ENCODE results near the gene TMEM54. TPM values are rescaled to one million over a fixed set of nuclear protein-coding genes. Genes with fewer than 3 reads are reported as not detected.

The TMEM54 gene
- total and polyA plus RNA-seq, 2 experiments from 2014 or later, result 33.7 to 60.4 TPM

DNA sequence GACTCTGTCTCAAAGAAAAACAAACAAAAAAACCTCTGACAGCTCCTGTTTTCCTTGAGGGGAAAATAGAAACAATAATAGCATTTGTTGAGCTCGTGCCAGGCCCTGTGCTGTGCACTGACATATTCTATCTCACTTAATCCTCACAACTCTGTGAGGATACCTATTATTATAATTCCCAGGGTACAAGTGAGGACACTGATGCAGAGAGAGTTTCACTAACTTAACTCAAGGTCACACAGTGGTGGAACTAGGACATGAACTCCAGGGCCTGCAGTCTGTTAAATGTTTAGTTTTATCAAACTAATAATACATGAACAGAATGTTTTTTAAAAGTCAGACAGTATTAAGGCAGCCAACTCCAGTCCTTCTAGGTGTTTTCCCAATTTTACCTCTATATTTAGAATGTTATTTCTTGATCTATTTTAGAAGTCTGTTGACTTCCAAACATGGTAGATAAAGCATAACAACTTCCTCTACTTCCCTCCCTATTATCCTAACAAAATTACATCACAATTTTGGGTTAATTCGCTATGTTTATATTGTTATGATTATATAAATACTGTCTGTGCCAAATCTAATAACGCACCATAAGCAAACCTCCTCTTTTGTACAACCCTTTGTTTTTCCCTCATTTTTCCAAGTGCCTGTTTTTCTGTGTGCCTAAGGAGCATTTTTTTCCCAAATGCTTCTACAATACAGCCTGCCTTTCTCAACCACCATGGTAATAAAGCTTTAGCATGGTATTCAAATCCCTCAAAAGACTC lies 35.4 kb downstream of the TMEM54 start:
- H3K4me1 ChIP-seq (ENCODE audit: insufficient read depth), result peaks cover 6% of the 10 kb centered on the region; the same call in 1 of the 2 replicates
- no peaks in the 10 kb centered on the region for H3K79me2 ChIP-seq (ENCODE audit: insufficient read depth)
- 93 to 94% methylated on average over 3 of the region's 3 CpGs for WGBS, 2 experiments (ENCODE audit: low coverage in 1 of 2, low lambda C conversion rate in 2 of 2, missing lambda C conversion rate in 2 of 2)
- in situ Hi-C loops (cut with MboI), result no loop called here
- no peaks in the 10 kb centered on the region for H3K9me2 ChIP-seq (ENCODE audit: insufficient read depth)
- no peaks in the 10 kb centered on the region for H4K20me1 ChIP-seq (ENCODE audit: insufficient read depth)
- no peak overlapping the region for H3K4me2 ChIP-seq (ENCODE audit: unreplicated experiment)
- no peak overlapping the region for H3K4me3 ChIP-seq
- H3K9ac ChIP-seq, result no peak overlapping the region
- H2AFZ ChIP-seq, result no peak overlapping the region
- H3F3A ChIP-seq (ENCODE audit: insufficient read depth), result no peaks in the 10 kb centered on the region
- TF ChIP-seq EZH2 (IDR thresholded peaks at IDR 0.05; ENCODE audit: insufficient read depth, poor library complexity, severe bottlenecking), result no peak
- TF ChIP-seq EZH2phosphoT487 (IDR thresholded peaks at IDR 0.05; ENCODE audit: insufficient read depth, low read depth), result no peak
- no peaks in the 10 kb centered on the region for H3K27me3 ChIP-seq (replicated peaks; ENCODE audit: insufficient read depth)
- DNase-seq, result no peak
- H3K9me3 ChIP-seq (ENCODE audit: low read depth), result no peaks in the 10 kb centered on the region
- no peaks in the 10 kb centered on the region for H3K36me3 ChIP-seq (ENCODE audit: low read depth)
- H3K27ac ChIP-seq, result no peak overlapping the region

GRCh38 chr1:32864375-32865019 lies 36.7 kb downstream of the TMEM54 start:
- H3F3A ChIP-seq (ENCODE audit: insufficient read depth), result no peaks in the 10 kb centered on the region
- WGBS, 2 experiments (ENCODE audit: low coverage in 1 of 2, low lambda C conversion rate in 2 of 2, missing lambda C conversion rate in 2 of 2), result 96 to 100% methylated on average over 8 of the region's 8 CpGs
- no peak overlapping the region for H3K9ac ChIP-seq
- H3K9me2 ChIP-seq (ENCODE audit: insufficient read depth), result no peaks in the 10 kb centered on the region
- no peak overlapping the region for H2AFZ ChIP-seq
- H4K20me1 ChIP-seq (ENCODE audit: insufficient read depth), result no peaks in the 10 kb centered on the region
- no peak overlapping the region for H3K4me2 ChIP-seq (ENCODE audit: unreplicated experiment)
- peaks cover 6% of the 10 kb centered on the region; the same call in 1 of the 2 replicates for H3K4me1 ChIP-seq (ENCODE audit: insufficient read depth)
- in situ Hi-C loops (cut with MboI), result no loop called here
- H3K9me3 ChIP-seq (ENCODE audit: low read depth), result no peaks in the 10 kb centered on the region
- DNase-seq, result no peak
- H3K4me3 ChIP-seq, result no peak overlapping the region
- no peak overlapping the region for H3K27ac ChIP-seq
- no peaks in the 10 kb centered on the region for H3K27me3 ChIP-seq (replicated peaks; ENCODE audit: insufficient read depth)
- H3K79me2 ChIP-seq (ENCODE audit: insufficient read depth), result no peaks in the 10 kb centered on the region
- no peaks in the 10 kb centered on the region; the same call in 1 of the 2 replicates for H3K36me3 ChIP-seq (ENCODE audit: low read depth)
- TF ChIP-seq EZH2phosphoT487 (IDR thresholded peaks at IDR 0.05; ENCODE audit: insufficient read depth, low read depth) (no peak), EZH2 (IDR thresholded peaks at IDR 0.05; ENCODE audit: insufficient read depth, poor library complexity, severe bottlenecking) (no peak)

- in situ Hi-C loops (cut with MboI), result no loop called here
These were observed 37.3 kb downstream of the TMEM54 start for GRCh38 chr1:32863881-32864245.

GRCh38 chr1:32863218-32863880 lies 37.8 kb downstream of the TMEM54 start:
- H3K27ac ChIP-seq, result no peak overlapping the region
- H3K9me2 ChIP-seq (ENCODE audit: insufficient read depth), result no peaks in the 10 kb centered on the region
- H3K27me3 ChIP-seq (replicated peaks; ENCODE audit: insufficient read depth), result no peaks in the 10 kb centered on the region
- no peak overlapping the region for H2AFZ ChIP-seq
- H3F3A ChIP-seq (ENCODE audit: insufficient read depth), result no peaks in the 10 kb centered on the region
- TF ChIP-seq EZH2 (IDR thresholded peaks at IDR 0.05; ENCODE audit: insufficient read depth, poor library complexity, severe bottlenecking) (no peak), EZH2phosphoT487 (IDR thresholded peaks at IDR 0.05; ENCODE audit: insufficient read depth, low read depth) (no peak)
- no peaks in the 10 kb centered on the region for H3K79me2 ChIP-seq (ENCODE audit: insufficient read depth)
- H3K36me3 ChIP-seq (ENCODE audit: low read depth), result no peaks in the 10 kb centered on the region; the same call in 1 of the 2 replicates
- no peak overlapping the region for H3K9ac ChIP-seq
- in situ Hi-C loops (cut with MboI), result no loop called here
- H3K9me3 ChIP-seq (ENCODE audit: low read depth), result no peaks in the 10 kb centered on the region
- no peaks in the 10 kb centered on the region for H4K20me1 ChIP-seq (ENCODE audit: insufficient read depth)
- DNase-seq, result no peak
- H3K4me2 ChIP-seq (ENCODE audit: unreplicated experiment), result no peak overlapping the region
- WGBS, 2 experiments (ENCODE audit: low coverage in 1 of 2, low lambda C conversion rate in 2 of 2, missing lambda C conversion rate in 2 of 2), result 93 to 98% methylated on average over 4 of the region's 4 CpGs
- no peak overlapping the region for H3K4me3 ChIP-seq
- peaks cover 6% of the 10 kb centered on the region; the same call in 1 of the 2 replicates for H3K4me1 ChIP-seq (ENCODE audit: insufficient read depth)

More at GRCh38 chr1:32863881-32864245, 37.3 kb downstream of the TMEM54 start:
- peaks cover 6% of the 10 kb centered on the region; the same call in 1 of the 2 replicates for H3K4me1 ChIP-seq (ENCODE audit: insufficient read depth)
- TF ChIP-seq EZH2 (IDR thresholded peaks at IDR 0.05; ENCODE audit: insufficient read depth, poor library complexity, severe bottlenecking), result no peak
- no peak for TF ChIP-seq EZH2phosphoT487 (IDR thresholded peaks at IDR 0.05; ENCODE audit: insufficient read depth, low read depth)
- 96 to 100% methylated on average over 1 of the region's 1 CpG for WGBS, 2 experiments (ENCODE audit: low coverage in 1 of 2, low lambda C conversion rate in 2 of 2, missing lambda C conversion rate in 2 of 2)
- no peak for DNase-seq
- no peaks in the 10 kb centered on the region for H3F3A ChIP-seq (ENCODE audit: insufficient read depth)
- H4K20me1 ChIP-seq (ENCODE audit: insufficient read depth), result no peaks in the 10 kb centered on the region
- H3K4me3 ChIP-seq, result no peak overlapping the region
- H3K9me3 ChIP-seq (ENCODE audit: low read depth), result no peaks in the 10 kb centered on the region
- H3K9me2 ChIP-seq (ENCODE audit: insufficient read depth), result no peaks in the 10 kb centered on the region
- no peak overlapping the region for H2AFZ ChIP-seq
- no peaks in the 10 kb centered on the region for H3K79me2 ChIP-seq (ENCODE audit: insufficient read depth)
- H3K9ac ChIP-seq, result no peak overlapping the region
- H3K36me3 ChIP-seq (ENCODE audit: low read depth), result no peaks in the 10 kb centered on the region; the same call in 1 of the 2 replicates
- H3K27me3 ChIP-seq (replicated peaks; ENCODE audit: insufficient read depth), result no peaks in the 10 kb centered on the region
- no peak overlapping the region for H3K4me2 ChIP-seq (ENCODE audit: unreplicated experiment)
- H3K27ac ChIP-seq, result no peak overlapping the region
